ENCODE data around the gene CA5B.

The CA5B gene

DNA sequence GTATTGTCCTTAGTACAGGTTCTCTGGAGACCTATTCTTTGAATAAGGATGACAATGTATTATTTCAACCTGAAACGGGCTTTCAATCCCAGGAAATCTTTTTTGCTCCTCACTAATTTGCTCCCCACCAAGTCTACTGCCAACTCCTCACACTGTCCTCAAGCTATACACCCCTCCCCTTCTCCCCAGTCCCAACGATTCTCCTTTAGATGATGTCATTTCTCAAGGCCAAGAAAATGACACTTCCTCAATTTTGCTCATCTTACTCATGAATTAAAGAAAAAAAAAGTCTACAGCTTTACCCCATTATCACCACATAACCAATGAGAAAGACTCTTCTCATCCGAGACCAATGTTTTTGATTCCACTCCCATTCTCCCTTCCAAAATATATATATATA lies 96.0 kb downstream of the CA5B start:
- Histone ChIP-seq H3K27ac (ENCODE audit: insufficient read depth, low read length, poor library complexity, severe bottlenecking) (no peak overlapping the region), H3K4me3 (ENCODE audit: insufficient read depth, low read depth, low read length, poor library complexity, severe bottlenecking) (no peak overlapping the region)
- no peak for DNase-seq

DNA sequence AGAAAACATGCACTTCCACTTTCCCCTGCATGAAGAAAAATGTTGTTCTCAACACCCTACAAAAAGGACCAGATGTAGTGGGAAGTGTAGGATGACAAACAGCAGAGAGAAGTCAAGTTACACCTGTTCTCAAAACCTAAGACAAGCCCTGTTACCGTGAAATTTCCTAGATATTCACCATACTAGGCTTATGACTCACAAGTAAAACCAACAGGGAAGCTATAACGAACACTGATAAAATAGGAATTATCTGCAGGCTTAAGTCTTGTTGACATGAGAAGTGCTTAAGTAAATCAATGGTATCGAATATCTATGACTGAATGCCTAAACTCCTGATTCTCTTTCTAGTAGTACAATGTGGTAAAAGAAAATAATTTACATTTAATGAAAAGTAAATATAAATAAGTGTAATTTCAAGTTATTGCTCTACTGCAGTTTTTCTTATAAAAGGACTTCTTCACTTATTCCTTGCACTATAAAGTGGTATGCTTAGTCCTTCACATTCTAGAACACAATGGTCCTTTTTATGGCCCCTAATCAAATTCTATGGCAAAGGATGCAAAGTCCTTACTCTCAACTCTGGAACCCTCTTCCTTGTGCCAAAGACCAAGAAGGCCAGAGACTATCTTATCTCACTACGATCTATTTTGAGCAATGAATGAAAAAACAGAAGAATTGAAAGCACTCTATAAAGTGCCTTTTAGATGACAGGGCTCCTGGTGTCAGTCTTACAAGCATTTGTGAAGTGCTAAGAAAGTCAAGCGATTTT lies 96.9 kb downstream of the CA5B start:
- no peak overlapping the region for H3K27ac ChIP-seq (ENCODE audit: insufficient read depth, low read length, poor library complexity, severe bottlenecking)

More for the DNA sequence above, 96.0 kb downstream of the CA5B start:
- Histone ChIP-seq H3K27me3 (replicated peaks; ENCODE audit: control insufficient read depth, insufficient read depth, low read length, poor library complexity, severe bottlenecking) (no peaks in the 10 kb centered on the region), H3K36me3 (ENCODE audit: control insufficient read depth, insufficient read depth, low read length) (no peaks in the 10 kb centered on the region), H3K4me1 (ENCODE audit: control insufficient read depth, insufficient read depth, low read length, poor library complexity, severe bottlenecking) (no peaks in the 10 kb centered on the region), H3K9me3 (ENCODE audit: control insufficient read depth, low read length) (no peaks in the 10 kb centered on the region)

More for the DNA sequence above, 96.9 kb downstream of the CA5B start:
- DNase-seq = no peak
- Histone ChIP-seq H3K4me1 (ENCODE audit: control insufficient read depth, insufficient read depth, low read length, poor library complexity, severe bottlenecking) (no peaks in the 10 kb centered on the region), H3K27me3 (replicated peaks; ENCODE audit: control insufficient read depth, insufficient read depth, low read length, poor library complexity, severe bottlenecking) (no peaks in the 10 kb centered on the region), H3K36me3 (ENCODE audit: control insufficient read depth, insufficient read depth, low read length) (no peaks in the 10 kb centered on the region), H3K4me3 (ENCODE audit: insufficient read depth, low read depth, low read length, poor library complexity, severe bottlenecking) (no peak overlapping the region), H3K9me3 (ENCODE audit: control insufficient read depth, low read length) (no peaks in the 10 kb centered on the region)

Measured in effector memory CD4-positive, alpha-beta T cell (primary cell).